DMS153 treated with DMSO at 0.1 percent for 48 hours (cell line): ENCODE results near the gene INTS11.

Experiments used
- DNase-seq: peaks from one replicate; lab custom pipeline; 2025; ENCODE audit not compliant: unreplicated experiment; lab: John Stamatoyannopoulos, UW

INTS11 gene

GRCh38 chr1:1287288-1288110 is 37.0 kb downstream of the INTS11 start:
- DNase-seq, result no peak

GRCh38 chr1:1286313-1287261 is 37.9 kb downstream of the INTS11 start:
- no peak for DNase-seq

- DNase-seq, result no peak
Observed at GRCh38 chr1:1285611-1286311, 38.7 kb downstream of the INTS11 start.

GRCh38 chr1:1285102-1285571 is 39.3 kb downstream of the INTS11 start:
- no peak for DNase-seq

- no peak for DNase-seq
Observed at GRCh38 chr1:1284221-1285101, 40.0 kb downstream of the INTS11 start.

GRCh38 chr1:1283821-1284220 is 40.6 kb downstream of the INTS11 start:
- peak; percentile 49 for DNase-seq

- DNase-seq, result no peak
Observed at GRCh38 chr1:1282998-1283397, 41.5 kb downstream of the INTS11 start.

- no peak for DNase-seq
Observed at GRCh38 chr1:1281533-1282321, 42.7 kb downstream of the INTS11 start.

- no peak for DNase-seq
Observed at GRCh38 chr1:1280782-1281481, 43.5 kb downstream of the INTS11 start.

GRCh38 chr1:1279028-1279427 is 45.4 kb downstream of the INTS11 start:
- DNase-seq, result no peak

GRCh38 chr1:1278620-1279019 is 45.8 kb downstream of the INTS11 start:
- DNase-seq, result no peak

- no peak for DNase-seq
Observed at GRCh38 chr1:1275836-1276235, 48.6 kb downstream of the INTS11 start.

GRCh38 chr1:1274931-1275431 is 49.5 kb downstream of the INTS11 start:
- DNase-seq, result no peak

- DNase-seq, result no peak
Observed at GRCh38 chr1:1274299-1274930, 50.0 kb downstream of the INTS11 start.

GRCh38 chr1:1273512-1274298 is 50.8 kb downstream of the INTS11 start, which contains the start of gene UBE2J2:
UBE2J2 (minus strand) TSS chr1:1273854; CDS start chr1:1267992, 5,862 bp downstream.
- peak; percentile 93 for DNase-seq

GRCh38 chr1:1273209-1273511 is 51.3 kb downstream of the INTS11 start:
- no peak for DNase-seq
